ENCODE measurements around the gene TANGO2. TPM values are rescaled to one million over a fixed set of nuclear protein-coding genes. Genes with fewer than 3 reads are reported as not detected.
A peak's percentile ranks its signal among the peaks of the same experiment; 100 is the strongest.

Gene TANGO2
- total and polyA plus RNA-seq, 9 of the 15 experiments (the other 6 are each of a cell fraction or from before 2014, with no cell fraction given) = 15.5 to 94.9 (median 70.1) TPM

GRCh38 chr22:20109411-20110358, 88.8 kb downstream of the TANGO2 start (continued):
- TF ChIP-seq REST (IDR thresholded peaks at IDR 0.05; ENCODE audit: borderline replicate concordance) (no peak), REST (CRISPR knock-in tag; IDR thresholded peaks at IDR 0.05; ENCODE audit: low read depth) (peak; percentile 53; the same call in 1 of the 2 replicates), KLF13 (tag; IDR thresholded peaks at IDR 0.05; ENCODE audit: borderline replicate concordance, low read depth) (peak; percentile 30; the same call in 1 of the 2 replicates), KDM2B (CRISPR knock-in tag; IDR thresholded peaks at IDR 0.05) (peak; percentile 34; the same call in 1 of the 2 replicates), CSDE1 (IDR thresholded peaks at IDR 0.05) (no peak), ZNF586 (CRISPR knock-in tag; conservative IDR thresholded peaks at IDR 0.05) (0 out of 2 replicates have a peak, but pooled peaks have one; percentile 26), BCL6 (CRISPR knock-in tag; IDR thresholded peaks at IDR 0.05) (no peak), MAZ (CRISPR knock-in tag; conservative IDR thresholded peaks at IDR 0.05 in 1 of 2, IDR thresholded peaks at IDR 0.05 in 1 of 2) (peak in 1 of 2 experiments; percentile 65; a peak in 1 of 4 replicates), PHF8 (IDR thresholded peaks at IDR 0.05; ENCODE audit: borderline replicate concordance, low read length) (0 out of 2 replicates have a peak, but pooled peaks have one; percentile 21), SLC30A9 (CRISPR knock-in tag; IDR thresholded peaks at IDR 0.05) (no peak), HNRNPLL (IDR thresholded peaks at IDR 0.05; ENCODE audit: low read depth, low read length, poor library complexity, severe bottlenecking) (peak; percentile 38)

Data from K562 (cell line).